GM12878 (cell line): Measurements from ENCODE around the gene PLCXD1. TPM values are rescaled to one million over a fixed set of nuclear protein-coding genes. Genes with fewer than 3 reads are reported as not detected.

Experiments
- FOXK2 ChIP-seq: fragments of 450-650 bp; IDR thresholded peaks from 2 replicates; pipeline ENCODE4 v1.6.1; 2017; ENCODE audit warnings: mild to moderate bottlenecking, moderate library complexity
- HCFC1 ChIP-seq: fragments of 150-350 bp; IDR thresholded peaks from 2 replicates; pipeline ENCODE4 v1.6.1; 2014; ENCODE audit warnings: low read length
- IRF5 ChIP-seq: fragments of 450-650 bp; IDR thresholded peaks from 2 replicates; pipeline ENCODE4 v1.6.1; 2017; ENCODE audit warnings: borderline replicate concordance
- MTA3 ChIP-seq: IDR thresholded peaks from 2 replicates; pipeline ENCODE4 v1.6.1; 2012; ENCODE audit warnings: low read length, inconsistent platforms, borderline replicate concordance
- MYC ChIP-seq: IDR thresholded peaks from 2 replicates; pipeline ENCODE4 v1.6.1; 2011; ENCODE audit warnings: mild to moderate bottlenecking, low read length, moderate library complexity, inconsistent platforms; ENCODE audit not compliant: insufficient read depth, insufficient replicate concordance, insufficient read length, severe bottlenecking
- SIX5 ChIP-seq: IDR thresholded peaks from 2 replicates; pipeline ENCODE4 v1.6.1; 2011; ENCODE audit warnings: mild to moderate bottlenecking, low read depth, low read length, moderate library complexity; ENCODE audit not compliant: severe bottlenecking
- SPI1 ChIP-seq: IDR thresholded peaks from 2 replicates; pipeline ENCODE4 v1.6.1; 2011; ENCODE audit warnings: low read depth, mild to moderate bottlenecking, low read length, moderate library complexity, borderline replicate concordance; ENCODE audit not compliant: insufficient read depth
- SREBF1 ChIP-seq: IDR thresholded peaks from 2 replicates; pipeline ENCODE4 v1.6.1; 2012; ENCODE audit warnings: mild to moderate bottlenecking, low read length
- polyA plus RNA-seq, 11 experiments: library from polyadenylated mRNA; depleted of rRNA in 4 of 11; unstranded in 6 of 11; stranded (reverse) in 5 of 11; fragments of >200 nt; fragmentation: Nextera tagmentation in 4 of 11; fragmentation: Illumina TruSeq in 1 of 11; extraction: Ambion mirVana in 4 of 11; extraction: Trizol in 1 of 11; gene quantifications; 1 replicate in 1 of 11; 2 replicates in 10 of 11; pipeline versions ENCODE4 v1.2.1 to v1.2.3, GENCODE V29; 2011 to 2016; ENCODE audit warnings: inconsistent platforms in 2 of 11, missing spikeins in 2 of 11, low read depth in 1 of 11
- total RNA-seq, 4 experiments: library from RNA; depleted of rRNA in 3 of 4; stranded (reverse); fragments of >200 nt in 3 of 4; fragmentation: Illumina TruSeq in 1 of 4; extraction: Trizol in 1 of 4; gene quantifications; 2 replicates each; pipeline versions ENCODE4 v1.2.1 to v1.2.3, GENCODE V29; 2013 to 2021
- TF ChIP-seq, protein P1 (sequence below), 3 experiments: IDR thresholded peaks in 2 of 3; conservative IDR thresholded peaks in 1 of 3; 2 replicates each; pipeline ENCODE4 v1.5.1; 2011; ENCODE audit warnings: low read depth in 3 of 3, low read length in 3 of 3, mild to moderate bottlenecking in 3 of 3, control low read depth in 2 of 3, moderate library complexity in 2 of 3, inconsistent platforms in 1 of 3, mixed read lengths in 1 of 3; ENCODE audit not compliant: control insufficient read depth in 2 of 3, insufficient read depth in 1 of 3; ENCODE audit errors: extremely low read depth in 1 of 3
- TF ChIP-seq, protein P2 (sequence below): fragments of 450-650 bp; IDR thresholded peaks from 2 replicates; pipeline ENCODE4 v1.6.1; 2017; ENCODE audit warnings: low read depth, mild to moderate bottlenecking, moderate library complexity

The PLCXD1 gene
- total and polyA plus RNA-seq, 10 of the 15 experiments (the other 5 are each of a cell fraction or from before 2014, with no cell fraction given): 2.4 to 49.7 (median 18.0) TPM

- TF ChIP-seq, protein P1, sequence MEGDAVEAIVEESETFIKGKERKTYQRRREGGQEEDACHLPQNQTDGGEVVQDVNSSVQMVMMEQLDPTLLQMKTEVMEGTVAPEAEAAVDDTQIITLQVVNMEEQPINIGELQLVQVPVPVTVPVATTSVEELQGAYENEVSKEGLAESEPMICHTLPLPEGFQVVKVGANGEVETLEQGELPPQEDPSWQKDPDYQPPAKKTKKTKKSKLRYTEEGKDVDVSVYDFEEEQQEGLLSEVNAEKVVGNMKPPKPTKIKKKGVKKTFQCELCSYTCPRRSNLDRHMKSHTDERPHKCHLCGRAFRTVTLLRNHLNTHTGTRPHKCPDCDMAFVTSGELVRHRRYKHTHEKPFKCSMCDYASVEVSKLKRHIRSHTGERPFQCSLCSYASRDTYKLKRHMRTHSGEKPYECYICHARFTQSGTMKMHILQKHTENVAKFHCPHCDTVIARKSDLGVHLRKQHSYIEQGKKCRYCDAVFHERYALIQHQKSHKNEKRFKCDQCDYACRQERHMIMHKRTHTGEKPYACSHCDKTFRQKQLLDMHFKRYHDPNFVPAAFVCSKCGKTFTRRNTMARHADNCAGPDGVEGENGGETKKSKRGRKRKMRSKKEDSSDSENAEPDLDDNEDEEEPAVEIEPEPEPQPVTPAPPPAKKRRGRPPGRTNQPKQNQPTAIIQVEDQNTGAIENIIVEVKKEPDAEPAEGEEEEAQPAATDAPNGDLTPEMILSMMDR (IDR thresholded peaks at IDR 0.05 in 2 of 3, conservative IDR thresholded peaks at IDR 0.05 in 1 of 3; ENCODE audit: control insufficient read depth in 2 of 3, extremely low read depth in 1 of 3, insufficient read depth in 1 of 3, low read depth in 3 of 3, low read length in 3 of 3): no peak
- TF ChIP-seq MTA3: no peak
- TF ChIP-seq SPI1: no peak
- TF ChIP-seq, protein P2, sequence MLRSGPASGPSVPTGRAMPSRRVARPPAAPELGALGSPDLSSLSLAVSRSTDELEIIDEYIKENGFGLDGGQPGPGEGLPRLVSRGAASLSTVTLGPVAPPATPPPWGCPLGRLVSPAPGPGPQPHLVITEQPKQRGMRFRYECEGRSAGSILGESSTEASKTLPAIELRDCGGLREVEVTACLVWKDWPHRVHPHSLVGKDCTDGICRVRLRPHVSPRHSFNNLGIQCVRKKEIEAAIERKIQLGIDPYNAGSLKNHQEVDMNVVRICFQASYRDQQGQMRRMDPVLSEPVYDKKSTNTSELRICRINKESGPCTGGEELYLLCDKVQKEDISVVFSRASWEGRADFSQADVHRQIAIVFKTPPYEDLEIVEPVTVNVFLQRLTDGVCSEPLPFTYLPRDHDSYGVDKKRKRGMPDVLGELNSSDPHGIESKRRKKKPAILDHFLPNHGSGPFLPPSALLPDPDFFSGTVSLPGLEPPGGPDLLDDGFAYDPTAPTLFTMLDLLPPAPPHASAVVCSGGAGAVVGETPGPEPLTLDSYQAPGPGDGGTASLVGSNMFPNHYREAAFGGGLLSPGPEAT: no peak
- no peak for TF ChIP-seq FOXK2
- no peak for TF ChIP-seq SIX5
- no peak for TF ChIP-seq IRF5
- no peak for TF ChIP-seq HCFC1
- no peak for TF ChIP-seq SREBF1
- no peak for TF ChIP-seq MYC
These were observed 68.0 kb downstream of the PLCXD1 start (continued) for GRCh38 chrX:349196-349595.
